ENCODE data around the gene C12orf57. TPM values are rescaled to one million over a fixed set of nuclear protein-coding genes. Genes with fewer than 3 reads are reported as not detected.

C12orf57 gene
- total and polyA plus RNA-seq, 9 of the 15 experiments (the other 6 are each of a cell fraction or from before 2014, with no cell fraction given): 26.7 to 191 (median 107) TPM

DNA sequence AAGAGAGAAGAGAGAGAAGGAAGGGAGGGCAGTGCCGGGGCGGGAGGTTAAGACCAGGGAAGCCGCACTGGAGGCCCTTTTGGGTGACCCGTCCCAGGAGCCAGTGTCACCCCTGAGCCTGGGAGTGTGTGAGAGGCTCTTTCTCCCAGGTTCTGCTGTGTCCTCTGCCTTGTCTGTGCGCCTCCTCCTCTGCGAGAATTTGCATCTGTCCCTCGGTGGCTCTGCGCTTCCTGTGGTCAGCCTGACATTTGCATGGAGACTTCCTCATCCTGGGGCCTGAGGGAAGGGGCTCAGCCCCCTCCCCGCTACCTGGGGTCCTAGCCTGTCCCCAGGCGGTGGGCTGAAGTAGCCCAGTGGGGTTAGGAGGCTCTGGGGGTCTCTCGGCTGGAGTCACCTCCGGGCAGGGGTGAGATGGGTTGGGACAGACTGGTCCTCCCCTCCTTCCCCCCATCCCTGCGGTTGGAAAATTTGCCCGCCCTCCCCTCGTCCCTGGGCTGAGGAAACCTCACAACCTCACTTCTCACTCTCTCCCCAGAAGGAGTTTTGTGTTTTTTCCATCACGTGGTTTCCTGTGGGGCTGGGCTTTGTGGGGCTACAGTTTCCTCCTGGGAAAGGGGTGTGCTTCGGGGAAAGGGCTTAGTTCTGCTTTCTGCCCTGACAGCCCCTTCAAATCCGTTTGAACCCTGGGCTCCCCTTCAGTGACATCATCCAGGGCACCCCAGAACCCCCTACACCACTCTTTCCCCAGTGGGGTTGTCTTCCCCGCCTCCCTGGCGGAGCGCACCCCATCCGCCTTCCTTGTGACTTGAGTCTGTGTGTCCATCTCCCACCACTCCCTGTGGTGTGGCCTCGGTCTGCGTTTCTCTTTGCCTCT lies 9.9 kb downstream of the C12orf57 start:
- H3K27me3 ChIP-seq (ENCODE audit: control insufficient read depth in 2 of 2, insufficient read depth in 2 of 2, low read length in 2 of 2): no peaks in the 10 kb centered on the region
- ChIA-PET CTCF (ENCODE audit: low intra/inter-chr PET ratio) (no interaction called here), POLR2A (interaction anchor here (0.6 to 1.2 kb wide), 4 partner anchors 10 to 72 kb away, joined by 3 to 7 read pairs (median 4); partner anchors contain the start of genes C12orf57 and RNU7-1)
- 67% methylated on average over 9 of the region's 24 CpGs for WGBS (ENCODE audit: insufficient coverage, low coverage, missing lambda C conversion rate)
- H3K4me3 ChIP-seq: no peak overlapping the region
- no peaks in the 10 kb centered on the region for H3K9me1 ChIP-seq (ENCODE audit: control insufficient read depth, insufficient read depth, low read length)
- DNase-seq (ENCODE audit: extremely low read depth in 1 of 4, low spot score in 3 of 4) (no peak), ATAC-seq (peak; percentile 46; the same call in 2 of the 3 replicates), FAIRE-seq (no peak)
- intact Hi-C loops (cut with micrococcal nuclease) (no loop called here), in situ Hi-C loops (cut with MboI) (no loop called here)
- peak overlapping the region; percentile 24 for H2AFZ ChIP-seq (ENCODE audit: low read depth, low read length)
- no peaks in the 10 kb centered on the region for H3K36me3 ChIP-seq (ENCODE audit: control insufficient read depth, insufficient read depth, low read length)
- H3K79me2 ChIP-seq (ENCODE audit: control insufficient read depth, insufficient read depth, low read length): no peaks in the 10 kb centered on the region
- peaks cover 8 to 54% of the 10 kb centered on the region in 2 experiments for H3K4me1 ChIP-seq (replicated peaks in 1 of 2; ENCODE audit: control insufficient read depth in 2 of 2, insufficient read depth in 2 of 2, low read length in 2 of 2)
- H3K4me2 ChIP-seq (ENCODE audit: insufficient read depth, low read length): no peak overlapping the region
- no peaks in the 10 kb centered on the region for H4K20me1 ChIP-seq (replicated peaks; ENCODE audit: control insufficient read depth, insufficient read depth, low read length)
- H3K9me3 ChIP-seq (replicated peaks; ENCODE audit: control insufficient read depth, insufficient read depth, low read depth, low read length): no peaks in the 10 kb centered on the region
- H3K27ac ChIP-seq (ENCODE audit: extremely low read depth, low read depth, low read length): 0 out of 3 replicates have a peak overlapping the region, but pooled peaks have one; percentile 22
- BruUV-seq (replicated peaks): no TSS peak
- peak overlapping the region in 1 of 2 experiments; percentile 60; a peak in 2 of 4 replicates for H3K9ac ChIP-seq (ENCODE audit: insufficient read depth in 1 of 2, low read depth in 2 of 2, low read length in 2 of 2)
- TF ChIP-seq HDAC6 (IDR thresholded peaks at IDR 0.05; ENCODE audit: low read depth, low read length) (no peak), MAZ (CRISPR knock-in tag; conservative IDR thresholded peaks at IDR 0.05 in 1 of 2, IDR thresholded peaks at IDR 0.05 in 1 of 2) (peak in 1 of 2 experiments; percentile 76; a peak in 2 of 4 replicates), SPI1 (IDR thresholded peaks at IDR 0.05; ENCODE audit: borderline replicate concordance, low read depth, low read length) (peak; percentile 29; the same call in 1 of the 2 replicates), ZNF239 (CRISPR knock-in tag; IDR thresholded peaks at IDR 0.05) (0 out of 2 replicates have a peak, but pooled peaks have one; percentile 11), ZNF766 (CRISPR knock-in tag; conservative IDR thresholded peaks at IDR 0.05) (peak; percentile 96), ARID2 (IDR thresholded peaks at IDR 0.05) (no peak), GABPA (tag; conservative IDR thresholded peaks at IDR 0.05; ENCODE audit: low read depth) (peak; percentile 71), SRSF3 (IDR thresholded peaks at IDR 0.05; ENCODE audit: insufficient read depth, low read length) (no peak)
- TF ChIP-seq, protein P1, sequence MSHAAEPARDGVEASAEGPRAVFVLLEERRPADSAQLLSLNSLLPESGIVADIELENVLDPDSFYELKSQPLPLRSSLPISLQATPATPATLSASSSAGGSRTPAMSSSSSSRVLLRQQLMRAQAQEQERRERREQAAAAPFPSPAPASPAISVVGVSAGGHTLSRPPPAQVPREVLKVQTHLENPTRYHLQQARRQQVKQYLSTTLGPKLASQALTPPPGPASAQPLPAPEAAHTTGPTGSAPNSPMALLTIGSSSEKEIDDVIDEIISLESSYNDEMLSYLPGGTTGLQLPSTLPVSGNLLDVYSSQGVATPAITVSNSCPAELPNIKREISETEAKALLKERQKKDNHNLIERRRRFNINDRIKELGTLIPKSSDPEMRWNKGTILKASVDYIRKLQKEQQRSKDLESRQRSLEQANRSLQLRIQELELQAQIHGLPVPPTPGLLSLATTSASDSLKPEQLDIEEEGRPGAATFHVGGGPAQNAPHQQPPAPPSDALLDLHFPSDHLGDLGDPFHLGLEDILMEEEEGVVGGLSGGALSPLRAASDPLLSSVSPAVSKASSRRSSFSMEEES (CRISPR knock-in tag; IDR thresholded peaks at IDR 0.05): peak; percentile 88
- TF ChIP-seq, protein P2, sequence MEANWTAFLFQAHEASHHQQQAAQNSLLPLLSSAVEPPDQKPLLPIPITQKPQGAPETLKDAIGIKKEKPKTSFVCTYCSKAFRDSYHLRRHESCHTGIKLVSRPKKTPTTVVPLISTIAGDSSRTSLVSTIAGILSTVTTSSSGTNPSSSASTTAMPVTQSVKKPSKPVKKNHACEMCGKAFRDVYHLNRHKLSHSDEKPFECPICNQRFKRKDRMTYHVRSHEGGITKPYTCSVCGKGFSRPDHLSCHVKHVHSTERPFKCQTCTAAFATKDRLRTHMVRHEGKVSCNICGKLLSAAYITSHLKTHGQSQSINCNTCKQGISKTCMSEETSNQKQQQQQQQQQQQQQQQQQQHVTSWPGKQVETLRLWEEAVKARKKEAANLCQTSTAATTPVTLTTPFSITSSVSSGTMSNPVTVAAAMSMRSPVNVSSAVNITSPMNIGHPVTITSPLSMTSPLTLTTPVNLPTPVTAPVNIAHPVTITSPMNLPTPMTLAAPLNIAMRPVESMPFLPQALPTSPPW (CRISPR knock-in tag; IDR thresholded peaks at IDR 0.05): peak; percentile 80
- TF ChIP-seq, protein P3, sequence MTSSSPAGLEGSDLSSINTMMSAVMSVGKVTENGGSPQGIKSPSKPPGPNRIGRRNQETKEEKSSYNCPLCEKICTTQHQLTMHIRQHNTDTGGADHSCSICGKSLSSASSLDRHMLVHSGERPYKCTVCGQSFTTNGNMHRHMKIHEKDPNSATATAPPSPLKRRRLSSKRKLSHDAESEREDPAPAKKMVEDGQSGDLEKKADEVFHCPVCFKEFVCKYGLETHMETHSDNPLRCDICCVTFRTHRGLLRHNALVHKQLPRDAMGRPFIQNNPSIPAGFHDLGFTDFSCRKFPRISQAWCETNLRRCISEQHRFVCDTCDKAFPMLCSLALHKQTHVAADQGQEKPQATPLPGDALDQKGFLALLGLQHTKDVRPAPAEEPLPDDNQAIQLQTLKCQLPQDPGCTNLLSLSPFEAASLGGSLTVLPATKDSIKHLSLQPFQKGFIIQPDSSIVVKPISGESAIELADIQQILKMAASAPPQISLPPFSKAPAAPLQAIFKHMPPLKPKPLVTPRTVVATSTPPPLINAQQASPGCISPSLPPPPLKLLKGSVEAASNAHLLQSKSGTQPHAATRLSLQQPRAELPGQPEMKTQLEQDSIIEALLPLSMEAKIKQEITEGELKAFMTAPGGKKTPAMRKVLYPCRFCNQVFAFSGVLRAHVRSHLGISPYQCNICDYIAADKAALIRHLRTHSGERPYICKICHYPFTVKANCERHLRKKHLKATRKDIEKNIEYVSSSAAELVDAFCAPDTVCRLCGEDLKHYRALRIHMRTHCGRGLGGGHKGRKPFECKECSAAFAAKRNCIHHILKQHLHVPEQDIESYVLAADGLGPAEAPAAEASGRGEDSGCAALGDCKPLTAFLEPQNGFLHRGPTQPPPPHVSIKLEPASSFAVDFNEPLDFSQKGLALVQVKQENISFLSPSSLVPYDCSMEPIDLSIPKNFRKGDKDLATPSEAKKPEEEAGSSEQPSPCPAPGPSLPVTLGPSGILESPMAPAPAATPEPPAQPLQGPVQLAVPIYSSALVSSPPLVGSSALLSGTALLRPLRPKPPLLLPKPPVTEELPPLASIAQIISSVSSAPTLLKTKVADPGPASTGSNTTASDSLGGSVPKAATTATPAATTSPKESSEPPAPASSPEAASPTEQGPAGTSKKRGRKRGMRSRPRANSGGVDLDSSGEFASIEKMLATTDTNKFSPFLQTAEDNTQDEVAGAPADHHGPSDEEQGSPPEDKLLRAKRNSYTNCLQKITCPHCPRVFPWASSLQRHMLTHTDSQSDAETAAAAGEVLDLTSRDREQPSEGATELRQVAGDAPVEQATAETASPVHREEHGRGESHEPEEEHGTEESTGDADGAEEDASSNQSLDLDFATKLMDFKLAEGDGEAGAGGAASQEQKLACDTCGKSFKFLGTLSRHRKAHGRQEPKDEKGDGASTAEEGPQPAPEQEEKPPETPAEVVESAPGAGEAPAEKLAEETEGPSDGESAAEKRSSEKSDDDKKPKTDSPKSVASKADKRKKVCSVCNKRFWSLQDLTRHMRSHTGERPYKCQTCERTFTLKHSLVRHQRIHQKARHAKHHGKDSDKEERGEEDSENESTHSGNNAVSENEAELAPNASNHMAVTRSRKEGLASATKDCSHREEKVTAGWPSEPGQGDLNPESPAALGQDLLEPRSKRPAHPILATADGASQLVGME (CRISPR knock-in tag; IDR thresholded peaks at IDR 0.05): 0 out of 2 replicates have a peak, but pooled peaks have one; percentile 52
